SK-N-SH treated with all-trans-retinoic acid at 6 μM for 48 hours (cell line): ENCODE data around the gene PPP4R4.

Source experiments
- ATAC-seq: fragments of 200-7000 bp; cut with Tn5 transposase; 3 replicates; pipeline ENCODE4 v1.9.1; 2020; ENCODE audit warnings: mild to moderate bottlenecking, moderate library complexity
- ARNTL ChIP-seq: fragments of 450-650 bp; formaldehyde crosslinking; IDR thresholded peaks from 2 replicates; pipeline ENCODE4 v1.5.0; 2020; ENCODE audit warnings: low read depth, mild to moderate bottlenecking, moderate library complexity, borderline replicate concordance
- BACH2 ChIP-seq: fragments of 250-450 bp; sonication (Bioruptor Pico); IDR thresholded peaks from 2 replicates; pipeline ENCODE4 v1.9.0; 2021; ENCODE audit warnings: mild to moderate bottlenecking, borderline replicate concordance
- CSDC2 ChIP-seq: fragments of 250-450 bp; sonication (Bioruptor Pico); IDR thresholded peaks from 2 replicates; pipeline ENCODE4 v1.5.0; 2020; ENCODE audit warnings: mild to moderate bottlenecking, moderate library complexity
- ESRRG ChIP-seq: fragments of 250-450 bp; sonication (Bioruptor Pico); IDR thresholded peaks from 2 replicates; pipeline ENCODE4 v1.6.1; 2021; ENCODE audit warnings: mild to moderate bottlenecking
- GLIS3 ChIP-seq: fragments of 250-450 bp; sonication (Bioruptor Pico); IDR thresholded peaks from 2 replicates; pipeline ENCODE4 v1.5.0; 2020; ENCODE audit warnings: mild to moderate bottlenecking, moderate library complexity
- ISL1 ChIP-seq: fragments of 250-450 bp; sonication (Bioruptor Pico); IDR thresholded peaks from 2 replicates; pipeline ENCODE4 v2.1.2; 2022; ENCODE audit warnings: mild to moderate bottlenecking, moderate library complexity
- OSR1 ChIP-seq: fragments of 250-450 bp; sonication (Bioruptor Pico); IDR thresholded peaks from 2 replicates; pipeline ENCODE4 v1.8.0; 2022; ENCODE audit warnings: moderate library complexity, mild to moderate bottlenecking, inconsistent platforms
- PPARA ChIP-seq: fragments of 250-450 bp; sonication (Bioruptor Pico); IDR thresholded peaks from 2 replicates; pipeline ENCODE4 v1.5.0; 2020; ENCODE audit warnings: mild to moderate bottlenecking, borderline replicate concordance
- RARB ChIP-seq: fragments of 250-450 bp; sonication (Bioruptor Pico); IDR thresholded peaks from 2 replicates; pipeline ENCODE4 v1.8.0; 2021; ENCODE audit warnings: mild to moderate bottlenecking, moderate library complexity
- SNAI2 ChIP-seq: fragments of 250-450 bp; sonication (Bioruptor Pico); IDR thresholded peaks from 2 replicates; pipeline ENCODE4 v1.5.0; 2020; ENCODE audit warnings: mild to moderate bottlenecking, moderate library complexity
- TCF4 ChIP-seq: fragments of 250-450 bp; sonication (Bioruptor Pico); IDR thresholded peaks from 2 replicates; pipeline ENCODE4 v1.8.0; 2021; ENCODE audit warnings: mild to moderate bottlenecking, moderate library complexity, borderline replicate concordance
- TOX ChIP-seq: fragments of 250-450 bp; sonication (Bioruptor Pico); IDR thresholded peaks from 2 replicates; pipeline ENCODE4 v1.8.0; 2021; ENCODE audit warnings: mild to moderate bottlenecking, moderate library complexity, borderline replicate concordance
- ZC3H10 ChIP-seq: fragments of 250-450 bp; sonication (Bioruptor Pico); IDR thresholded peaks from 2 replicates; pipeline ENCODE4 v1.5.1; 2021; ENCODE audit warnings: mild to moderate bottlenecking, moderate library complexity
- ZFP3 ChIP-seq: fragments of 250-450 bp; sonication (Bioruptor Pico); IDR thresholded peaks from 2 replicates; pipeline ENCODE4 v1.5.0; 2020; ENCODE audit warnings: mild to moderate bottlenecking, moderate library complexity
- ZFP30 ChIP-seq: fragments of 450-650 bp; formaldehyde crosslinking; IDR thresholded peaks from 2 replicates; pipeline ENCODE4 v1.5.0; 2022; ENCODE audit warnings: mild to moderate bottlenecking, moderate library complexity
- ZNF565 ChIP-seq: fragments of 450-650 bp; formaldehyde crosslinking; conservative IDR thresholded peaks from 2 replicates; pipeline ENCODE4 v1.5.0; 2020; ENCODE audit warnings: low read depth, mild to moderate bottlenecking, moderate library complexity
- ZNF70 ChIP-seq: fragments of 450-650 bp; formaldehyde crosslinking; IDR thresholded peaks from 2 replicates; pipeline ENCODE4 v1.5.0; 2020; ENCODE audit warnings: mild to moderate bottlenecking, moderate library complexity
- ZNF8 ChIP-seq: fragments of 450-650 bp; formaldehyde crosslinking; IDR thresholded peaks from 2 replicates; pipeline ENCODE4 v1.5.0; 2020; ENCODE audit warnings: mild to moderate bottlenecking, moderate library complexity
- TF ChIP-seq, protein P1 (sequence below): fragments of 250-450 bp; sonication (Bioruptor Pico); IDR thresholded peaks from 2 replicates; pipeline ENCODE4 v1.8.0; 2020; ENCODE audit warnings: mild to moderate bottlenecking, moderate library complexity, borderline replicate concordance
- TF ChIP-seq, protein P2 (sequence below): fragments of 250-450 bp; sonication (Bioruptor Pico); IDR thresholded peaks from 2 replicates; pipeline ENCODE4 v1.5.1; 2020; ENCODE audit warnings: low read depth, mild to moderate bottlenecking, moderate library complexity
- TF ChIP-seq, protein P3 (sequence below): fragments of 250-450 bp; sonication (Bioruptor Pico); IDR thresholded peaks from 2 replicates; pipeline ENCODE4 v1.5.0; 2020; ENCODE audit warnings: mild to moderate bottlenecking, moderate library complexity
- TF ChIP-seq, protein P4 (sequence below): fragments of 250-450 bp; sonication (Bioruptor Pico); IDR thresholded peaks from 2 replicates; pipeline ENCODE4 v1.5.1; 2021; ENCODE audit warnings: mild to moderate bottlenecking, moderate library complexity

The PPP4R4 gene

DNA sequence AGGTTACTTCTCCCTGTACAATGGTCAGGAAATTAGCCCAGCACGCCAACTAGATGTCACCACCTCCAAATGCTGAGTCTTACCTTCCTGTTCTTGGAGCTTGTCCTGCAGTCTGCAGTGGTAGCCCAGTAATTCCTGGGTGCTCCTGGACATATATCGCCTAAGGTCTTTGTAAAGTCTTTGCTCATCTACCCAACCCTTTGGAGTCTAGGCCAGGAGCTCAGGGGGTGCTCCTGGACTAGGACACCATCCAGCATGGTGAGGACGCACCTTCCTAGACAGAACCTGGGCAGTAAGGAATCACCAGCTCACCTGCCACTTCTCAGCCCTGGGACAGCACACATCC is 118.4 kb downstream of the PPP4R4 start:
- TF ChIP-seq ZNF565 (CRISPR knock-in tag) (no peak), CSDC2 (CRISPR knock-in tag) (no peak), BACH2 (CRISPR knock-in tag) (no peak), RARB (CRISPR knock-in tag) (no peak), GLIS3 (CRISPR knock-in tag) (no peak), SNAI2 (CRISPR knock-in tag) (no peak), ARNTL (CRISPR knock-in tag) (no peak), ZNF8 (CRISPR knock-in tag) (no peak), TOX (CRISPR knock-in tag) (no peak), ESRRG (CRISPR knock-in tag) (no peak), OSR1 (CRISPR knock-in tag) (no peak), ZC3H10 (CRISPR knock-in tag) (no peak), PPARA (no peak), ZFP3 (CRISPR knock-in tag) (no peak), TCF4 (CRISPR knock-in tag) (no peak), ZNF70 (CRISPR knock-in tag) (no peak)
- TF ChIP-seq, protein P1, sequence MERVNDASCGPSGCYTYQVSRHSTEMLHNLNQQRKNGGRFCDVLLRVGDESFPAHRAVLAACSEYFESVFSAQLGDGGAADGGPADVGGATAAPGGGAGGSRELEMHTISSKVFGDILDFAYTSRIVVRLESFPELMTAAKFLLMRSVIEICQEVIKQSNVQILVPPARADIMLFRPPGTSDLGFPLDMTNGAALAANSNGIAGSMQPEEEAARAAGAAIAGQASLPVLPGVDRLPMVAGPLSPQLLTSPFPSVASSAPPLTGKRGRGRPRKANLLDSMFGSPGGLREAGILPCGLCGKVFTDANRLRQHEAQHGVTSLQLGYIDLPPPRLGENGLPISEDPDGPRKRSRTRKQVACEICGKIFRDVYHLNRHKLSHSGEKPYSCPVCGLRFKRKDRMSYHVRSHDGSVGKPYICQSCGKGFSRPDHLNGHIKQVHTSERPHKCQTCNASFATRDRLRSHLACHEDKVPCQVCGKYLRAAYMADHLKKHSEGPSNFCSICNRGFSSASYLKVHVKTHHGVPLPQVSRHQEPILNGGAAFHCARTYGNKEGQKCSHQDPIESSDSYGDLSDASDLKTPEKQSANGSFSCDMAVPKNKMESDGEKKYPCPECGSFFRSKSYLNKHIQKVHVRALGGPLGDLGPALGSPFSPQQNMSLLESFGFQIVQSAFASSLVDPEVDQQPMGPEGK (CRISPR knock-in tag), result no peak
- TF ChIP-seq, protein P2, sequence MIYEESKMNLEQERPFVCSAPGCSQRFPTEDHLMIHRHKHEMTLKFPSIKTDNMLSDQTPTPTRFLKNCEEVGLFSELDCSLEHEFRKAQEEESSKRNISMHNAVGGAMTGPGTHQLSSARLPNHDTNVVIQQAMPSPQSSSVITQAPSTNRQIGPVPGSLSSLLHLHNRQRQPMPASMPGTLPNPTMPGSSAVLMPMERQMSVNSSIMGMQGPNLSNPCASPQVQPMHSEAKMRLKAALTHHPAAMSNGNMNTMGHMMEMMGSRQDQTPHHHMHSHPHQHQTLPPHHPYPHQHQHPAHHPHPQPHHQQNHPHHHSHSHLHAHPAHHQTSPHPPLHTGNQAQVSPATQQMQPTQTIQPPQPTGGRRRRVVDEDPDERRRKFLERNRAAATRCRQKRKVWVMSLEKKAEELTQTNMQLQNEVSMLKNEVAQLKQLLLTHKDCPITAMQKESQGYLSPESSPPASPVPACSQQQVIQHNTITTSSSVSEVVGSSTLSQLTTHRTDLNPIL (CRISPR knock-in tag), result no peak
- TF ChIP-seq, protein P3, sequence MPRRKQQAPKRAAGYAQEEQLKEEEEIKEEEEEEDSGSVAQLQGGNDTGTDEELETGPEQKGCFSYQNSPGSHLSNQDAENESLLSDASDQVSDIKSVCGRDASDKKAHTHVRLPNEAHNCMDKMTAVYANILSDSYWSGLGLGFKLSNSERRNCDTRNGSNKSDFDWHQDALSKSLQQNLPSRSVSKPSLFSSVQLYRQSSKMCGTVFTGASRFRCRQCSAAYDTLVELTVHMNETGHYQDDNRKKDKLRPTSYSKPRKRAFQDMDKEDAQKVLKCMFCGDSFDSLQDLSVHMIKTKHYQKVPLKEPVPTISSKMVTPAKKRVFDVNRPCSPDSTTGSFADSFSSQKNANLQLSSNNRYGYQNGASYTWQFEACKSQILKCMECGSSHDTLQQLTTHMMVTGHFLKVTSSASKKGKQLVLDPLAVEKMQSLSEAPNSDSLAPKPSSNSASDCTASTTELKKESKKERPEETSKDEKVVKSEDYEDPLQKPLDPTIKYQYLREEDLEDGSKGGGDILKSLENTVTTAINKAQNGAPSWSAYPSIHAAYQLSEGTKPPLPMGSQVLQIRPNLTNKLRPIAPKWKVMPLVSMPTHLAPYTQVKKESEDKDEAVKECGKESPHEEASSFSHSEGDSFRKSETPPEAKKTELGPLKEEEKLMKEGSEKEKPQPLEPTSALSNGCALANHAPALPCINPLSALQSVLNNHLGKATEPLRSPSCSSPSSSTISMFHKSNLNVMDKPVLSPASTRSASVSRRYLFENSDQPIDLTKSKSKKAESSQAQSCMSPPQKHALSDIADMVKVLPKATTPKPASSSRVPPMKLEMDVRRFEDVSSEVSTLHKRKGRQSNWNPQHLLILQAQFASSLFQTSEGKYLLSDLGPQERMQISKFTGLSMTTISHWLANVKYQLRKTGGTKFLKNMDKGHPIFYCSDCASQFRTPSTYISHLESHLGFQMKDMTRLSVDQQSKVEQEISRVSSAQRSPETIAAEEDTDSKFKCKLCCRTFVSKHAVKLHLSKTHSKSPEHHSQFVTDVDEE, result no peak
- TF ChIP-seq, all 23 proteins: peak for 0
- no peak for ATAC-seq

DNA sequence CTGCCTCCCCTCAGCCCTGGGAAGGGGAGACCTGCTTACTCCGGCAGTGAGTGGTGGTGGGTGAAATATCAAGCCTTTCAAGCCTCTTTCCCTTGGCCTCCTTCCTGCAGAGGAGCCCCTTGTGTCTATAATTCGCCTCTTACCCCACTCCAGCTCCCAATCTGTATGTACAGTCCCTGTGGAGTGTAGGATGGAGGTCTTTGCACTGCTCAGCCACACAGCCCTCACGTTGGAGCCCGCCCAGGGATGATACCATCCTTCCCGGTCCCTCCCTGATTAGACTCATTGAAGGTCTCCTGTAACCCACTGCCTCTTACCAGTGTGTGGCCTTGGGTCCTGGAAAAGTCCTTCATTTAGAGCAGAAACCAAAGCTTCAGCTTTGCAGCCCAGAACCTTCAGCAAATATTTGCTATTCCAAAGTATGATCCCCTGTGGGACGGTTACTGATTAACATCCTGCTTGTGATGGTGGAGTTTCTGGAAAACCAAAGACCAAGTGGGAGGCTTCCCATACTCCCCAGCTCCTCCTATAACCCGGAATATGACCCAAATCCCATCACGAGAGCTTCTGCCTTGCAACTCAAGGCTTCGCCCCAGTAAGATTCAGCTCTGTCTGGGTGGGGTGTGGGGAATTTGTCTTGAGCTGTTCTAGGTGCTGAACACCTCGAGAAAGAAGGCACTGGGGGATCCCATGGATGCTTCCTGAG is 118.9 kb downstream of the PPP4R4 start, which contains the start of gene SERPINA10:
TSS of gene SERPINA10 (minus strand) at position 397 of the 706 bp plus-strand sequence. CDS start 2,675 bp downstream, outside the sequence.
- TF ChIP-seq SNAI2 (CRISPR knock-in tag) (no peak), ZFP30 (no peak), BACH2 (CRISPR knock-in tag) (no peak), PPARA (no peak)
- 0 out of 3 replicates have a peak, but pooled peaks have one; percentile 24 for ATAC-seq

DNA sequence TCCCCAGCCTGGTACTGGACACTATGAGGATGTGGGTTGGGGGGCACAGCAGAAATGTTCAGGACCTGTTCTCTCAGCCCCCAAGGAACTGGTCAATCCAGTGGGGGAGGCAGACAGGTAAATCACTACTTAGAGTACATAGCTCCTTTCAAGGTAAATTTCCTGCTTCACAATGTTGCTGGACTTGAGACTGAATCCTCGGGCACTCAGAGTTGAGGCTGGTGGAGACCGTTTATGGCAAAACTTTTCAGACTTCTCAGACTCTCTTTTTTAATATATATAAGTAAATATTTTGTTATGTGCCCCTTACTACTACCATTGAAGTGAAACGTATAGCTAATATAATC is 119.4 kb downstream of the PPP4R4 start:
- no peak for ATAC-seq
- TF ChIP-seq RARB (CRISPR knock-in tag) (no peak), ZC3H10 (CRISPR knock-in tag) (no peak), BACH2 (CRISPR knock-in tag) (no peak), PPARA (no peak), ZNF565 (CRISPR knock-in tag) (no peak), CSDC2 (CRISPR knock-in tag) (no peak), ZFP3 (CRISPR knock-in tag) (no peak), ISL1 (CRISPR knock-in tag) (no peak), SNAI2 (CRISPR knock-in tag) (no peak), GLIS3 (CRISPR knock-in tag) (no peak), ESRRG (CRISPR knock-in tag) (no peak), ARNTL (CRISPR knock-in tag) (no peak), OSR1 (CRISPR knock-in tag) (no peak), TCF4 (CRISPR knock-in tag) (no peak), TOX (CRISPR knock-in tag) (no peak), ZNF70 (CRISPR knock-in tag) (no peak), ZFP30 (no peak)
- TF ChIP-seq, protein P3, result no peak
- TF ChIP-seq, protein P4, sequence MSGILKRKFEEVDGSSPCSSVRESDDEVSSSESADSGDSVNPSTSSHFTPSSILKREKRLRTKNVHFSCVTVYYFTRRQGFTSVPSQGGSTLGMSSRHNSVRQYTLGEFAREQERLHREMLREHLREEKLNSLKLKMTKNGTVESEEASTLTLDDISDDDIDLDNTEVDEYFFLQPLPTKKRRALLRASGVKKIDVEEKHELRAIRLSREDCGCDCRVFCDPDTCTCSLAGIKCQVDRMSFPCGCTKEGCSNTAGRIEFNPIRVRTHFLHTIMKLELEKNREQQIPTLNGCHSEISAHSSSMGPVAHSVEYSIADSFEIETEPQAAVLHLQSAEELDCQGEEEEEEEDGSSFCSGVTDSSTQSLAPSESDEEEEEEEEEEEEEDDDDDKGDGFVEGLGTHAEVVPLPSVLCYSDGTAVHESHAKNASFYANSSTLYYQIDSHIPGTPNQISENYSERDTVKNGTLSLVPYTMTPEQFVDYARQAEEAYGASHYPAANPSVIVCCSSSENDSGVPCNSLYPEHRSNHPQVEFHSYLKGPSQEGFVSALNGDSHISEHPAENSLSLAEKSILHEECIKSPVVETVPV (CRISPR knock-in tag), result no peak
- TF ChIP-seq, protein P2 (CRISPR knock-in tag), result no peak
